Endothelial cell of umbilical vein (primary cell): Measurements from ENCODE around the gene PTPN13.

Experiments
- CTCF ChIP-seq, 2 donors: IDR thresholded peaks; 1 replicate in 1 of 2; 2 replicates in 1 of 2; pipeline ENCODE4 v1.5.1; 2011; ENCODE audit warnings: low read length in 2 of 2, mild to moderate bottlenecking in 2 of 2, moderate library complexity in 2 of 2, control low read depth in 1 of 2, inconsistent platforms in 1 of 2, low read depth in 1 of 2; ENCODE audit not compliant: insufficient read depth in 1 of 2; ENCODE audit errors: extremely low read depth in 1 of 2
- EZH2 ChIP-seq: IDR thresholded peaks from 2 replicates; pipeline ENCODE4 v1.6.1; 2012; ENCODE audit warnings: borderline replicate concordance, low read depth, mild to moderate bottlenecking, moderate library complexity, low read length, inconsistent platforms; ENCODE audit not compliant: severe bottlenecking
- FOS ChIP-seq: IDR thresholded peaks from 2 replicates; pipeline ENCODE4 v1.6.1; 2011; ENCODE audit warnings: mild to moderate bottlenecking, low read length, moderate library complexity, borderline replicate concordance; ENCODE audit not compliant: insufficient read depth
- JUN ChIP-seq: IDR thresholded peaks from 2 replicates; pipeline ENCODE4 v1.6.1; 2011; ENCODE audit warnings: borderline replicate concordance, low read depth; ENCODE audit not compliant: insufficient read length, insufficient read depth
- MAX ChIP-seq: IDR thresholded peaks from 2 replicates; pipeline ENCODE4 v1.6.1; 2011; ENCODE audit not compliant: insufficient read depth, insufficient read length
- MYC ChIP-seq: IDR thresholded peaks from one replicate; pipeline ENCODE4 v1.6.1; 2011; ENCODE audit warnings: mild to moderate bottlenecking, low read depth, low read length
- POLR2A ChIP-seq: IDR thresholded peaks from 2 replicates; pipeline ENCODE4 v1.6.1; 2012; ENCODE audit warnings: low read depth, mild to moderate bottlenecking, control low read depth, low read length
- POLR2AphosphoS5 ChIP-seq: IDR thresholded peaks from 2 replicates; pipeline ENCODE4 v1.6.1; 2012; ENCODE audit warnings: low read depth, mild to moderate bottlenecking, control low read depth, low read length, moderate library complexity; ENCODE audit not compliant: insufficient read depth

- TF ChIP-seq CTCF (IDR thresholded peaks at IDR 0.05; ENCODE audit: extremely low read depth in 1 of 2, insufficient read depth in 1 of 2, low read depth in 1 of 2, low read length in 2 of 2) (no peak), POLR2A (no peak), EZH2 (no peak), FOS (no peak), JUN (no peak), POLR2AphosphoS5 (no peak), MAX (no peak), MYC (no peak)
These were observed 14.2 kb upstream of the PTPN13 start for GRCh38 chr4:86579941-86580340.
